ENCODE measurements around the gene ZNF385C. TPM values are rescaled to one million over a fixed set of nuclear protein-coding genes. Genes with fewer than 3 reads are reported as not detected.

Gene ZNF385C
- total RNA-seq, 2 donors from 2014 or later = 1.4 to 2.1 TPM

DNA sequence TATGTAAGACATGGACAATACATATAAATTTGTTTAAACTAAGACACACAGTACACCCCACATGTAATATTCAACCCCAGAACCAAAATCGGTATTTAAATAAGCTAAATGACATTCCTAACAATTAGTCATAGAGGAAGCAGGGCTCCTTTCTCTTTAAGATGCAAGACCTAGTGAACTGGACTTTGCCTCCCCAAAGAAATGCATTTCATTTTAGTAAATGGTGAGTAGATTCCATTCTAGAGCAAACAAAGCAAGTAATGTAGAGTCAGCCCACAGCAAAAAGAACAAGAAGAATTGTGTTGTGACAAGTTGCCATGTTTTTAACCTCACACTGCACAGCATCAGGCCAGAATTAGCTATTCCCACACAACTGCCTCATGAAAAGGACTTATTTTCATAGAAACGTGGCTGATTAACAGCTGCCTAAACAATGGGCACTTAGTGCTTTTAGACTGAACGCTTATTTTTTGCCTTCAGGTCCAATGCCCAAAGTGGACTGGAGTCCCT lies 95.4 kb downstream of the ZNF385C start:
- Mint-ChIP-seq H3K4me1 (no peaks in the 10 kb centered on the region), H3K27ac (no peak overlapping the region), H3K27me3 (ENCODE audit: insufficient read depth) (no peaks in the 10 kb centered on the region), H3K9me3 (no peaks in the 10 kb centered on the region), H3K4me3 (no peak overlapping the region), H3K36me3 (ENCODE audit: low read depth) (peaks cover 40% of the 10 kb centered on the region)
- H3K27me3 ChIP-seq (ENCODE audit: control insufficient read depth, insufficient read depth, low read length, poor library complexity, severe bottlenecking) = no peaks in the 10 kb centered on the region
- peaks cover 64% of the 10 kb centered on the region for H3K36me3 ChIP-seq (ENCODE audit: control insufficient read depth, insufficient read depth, low read length)
- DNase-seq = no peak
- H3K9me3 ChIP-seq (ENCODE audit: control insufficient read depth, low read length) = no peaks in the 10 kb centered on the region
- no peak overlapping the region for H3K27ac ChIP-seq (ENCODE audit: low read depth, low read length)
- WGBS, 2 experiments (ENCODE audit: insufficient coverage in 1 of 2, insufficient read length in 1 of 2) = 91 to 100% methylated on average over 2 to 3 of the region's 3 CpGs
- no peaks in the 10 kb centered on the region for H3K4me1 ChIP-seq (ENCODE audit: control insufficient read depth, insufficient read depth, low read length)
- H3K9ac ChIP-seq (ENCODE audit: extremely low read depth, low read length, poor library complexity, severe bottlenecking) = no peak overlapping the region
- TF ChIP-seq, protein P1, sequence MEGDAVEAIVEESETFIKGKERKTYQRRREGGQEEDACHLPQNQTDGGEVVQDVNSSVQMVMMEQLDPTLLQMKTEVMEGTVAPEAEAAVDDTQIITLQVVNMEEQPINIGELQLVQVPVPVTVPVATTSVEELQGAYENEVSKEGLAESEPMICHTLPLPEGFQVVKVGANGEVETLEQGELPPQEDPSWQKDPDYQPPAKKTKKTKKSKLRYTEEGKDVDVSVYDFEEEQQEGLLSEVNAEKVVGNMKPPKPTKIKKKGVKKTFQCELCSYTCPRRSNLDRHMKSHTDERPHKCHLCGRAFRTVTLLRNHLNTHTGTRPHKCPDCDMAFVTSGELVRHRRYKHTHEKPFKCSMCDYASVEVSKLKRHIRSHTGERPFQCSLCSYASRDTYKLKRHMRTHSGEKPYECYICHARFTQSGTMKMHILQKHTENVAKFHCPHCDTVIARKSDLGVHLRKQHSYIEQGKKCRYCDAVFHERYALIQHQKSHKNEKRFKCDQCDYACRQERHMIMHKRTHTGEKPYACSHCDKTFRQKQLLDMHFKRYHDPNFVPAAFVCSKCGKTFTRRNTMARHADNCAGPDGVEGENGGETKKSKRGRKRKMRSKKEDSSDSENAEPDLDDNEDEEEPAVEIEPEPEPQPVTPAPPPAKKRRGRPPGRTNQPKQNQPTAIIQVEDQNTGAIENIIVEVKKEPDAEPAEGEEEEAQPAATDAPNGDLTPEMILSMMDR (conservative IDR thresholded peaks at IDR 0.05) = no peak
- no peak overlapping the region for H3K4me3 ChIP-seq (ENCODE audit: low read length)

DNA sequence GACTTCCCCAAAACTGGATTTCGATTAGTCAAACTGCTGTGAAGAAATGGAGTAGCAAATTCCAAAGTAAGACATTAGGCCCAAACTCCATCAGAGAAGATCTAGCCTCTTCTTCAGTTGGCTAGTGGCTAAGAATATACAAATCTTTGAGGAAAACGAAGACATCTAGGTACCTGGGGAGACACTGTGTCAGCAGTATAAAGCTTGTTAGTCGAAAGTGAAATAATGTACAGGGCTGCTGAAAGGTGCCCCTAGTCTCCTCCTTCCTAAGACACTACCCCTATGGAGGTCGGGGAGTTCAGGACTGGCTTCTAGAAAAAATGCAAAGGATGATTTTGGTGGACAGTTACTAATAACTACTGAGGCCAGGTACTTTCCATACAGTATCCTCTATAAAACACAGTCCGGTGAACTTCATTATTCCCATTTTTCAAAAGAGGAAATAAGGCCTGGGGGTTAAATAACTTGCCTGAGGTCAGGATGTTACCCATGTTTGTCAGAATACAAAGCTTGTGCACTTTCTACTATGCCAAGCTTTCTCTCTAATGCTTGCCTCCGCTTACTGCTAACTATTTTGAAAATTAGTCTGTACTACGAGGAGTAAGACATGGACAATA lies 96.0 kb downstream of the ZNF385C start:
- TF ChIP-seq, protein P1 (conservative IDR thresholded peaks at IDR 0.05) = no peak
- DNase-seq = no peak
- H3K9ac ChIP-seq (ENCODE audit: extremely low read depth, low read length, poor library complexity, severe bottlenecking) = no peak overlapping the region
- no peaks in the 10 kb centered on the region for H3K4me1 Mint-ChIP-seq
- H3K4me3 Mint-ChIP-seq = no peak overlapping the region
- no peak overlapping the region for H3K4me3 ChIP-seq (ENCODE audit: low read length)
- no peaks in the 10 kb centered on the region for H3K9me3 ChIP-seq (ENCODE audit: control insufficient read depth, low read length)
- no peak overlapping the region for H3K27ac Mint-ChIP-seq
- no peaks in the 10 kb centered on the region for H3K4me1 ChIP-seq (ENCODE audit: control insufficient read depth, insufficient read depth, low read length)
- H3K27ac ChIP-seq (ENCODE audit: low read depth, low read length) = no peak overlapping the region
- WGBS, 2 experiments (ENCODE audit: insufficient coverage in 1 of 2, insufficient read length in 1 of 2) = 87 to 94% methylated on average over 3 to 5 of the region's 7 CpGs
- H3K36me3 ChIP-seq (ENCODE audit: control insufficient read depth, insufficient read depth, low read length) = peaks cover 68% of the 10 kb centered on the region
- peaks cover 44% of the 10 kb centered on the region for H3K36me3 Mint-ChIP-seq (ENCODE audit: low read depth)
- H3K27me3 Mint-ChIP-seq (ENCODE audit: insufficient read depth) = no peaks in the 10 kb centered on the region
- no peaks in the 10 kb centered on the region for H3K9me3 Mint-ChIP-seq
- no peaks in the 10 kb centered on the region for H3K27me3 ChIP-seq (ENCODE audit: control insufficient read depth, insufficient read depth, low read length, poor library complexity, severe bottlenecking)

DNA sequence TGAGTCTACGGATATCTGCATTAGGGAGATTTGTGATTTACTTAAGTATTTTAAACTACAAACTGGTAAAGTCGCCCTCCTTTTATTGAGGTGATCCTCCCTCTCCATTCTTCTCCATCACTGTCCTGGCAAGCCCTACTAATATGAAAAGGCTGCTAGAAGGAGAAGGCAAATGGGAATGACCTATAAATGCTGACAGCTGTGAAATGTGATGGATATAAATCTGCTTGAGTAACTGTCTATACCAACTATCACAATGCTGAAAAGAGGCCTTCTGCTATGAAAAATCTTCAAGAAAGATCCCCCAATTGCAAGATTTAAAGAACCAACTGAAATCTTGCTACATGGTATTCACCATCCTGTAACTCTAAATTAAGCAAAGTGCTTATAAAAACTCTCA lies 96.5 kb downstream of the ZNF385C start:
- Mint-ChIP-seq H3K27ac (no peak overlapping the region), H3K4me3 (no peak overlapping the region), H3K36me3 (ENCODE audit: low read depth) (peaks cover 46% of the 10 kb centered on the region), H3K4me1 (no peaks in the 10 kb centered on the region), H3K27me3 (ENCODE audit: insufficient read depth) (no peaks in the 10 kb centered on the region), H3K9me3 (no peaks in the 10 kb centered on the region)
- Histone ChIP-seq H3K4me1 (ENCODE audit: control insufficient read depth, insufficient read depth, low read length) (no peaks in the 10 kb centered on the region), H3K9ac (ENCODE audit: extremely low read depth, low read length, poor library complexity, severe bottlenecking) (no peak overlapping the region), H3K4me3 (ENCODE audit: low read length) (no peak overlapping the region), H3K9me3 (ENCODE audit: control insufficient read depth, low read length) (no peaks in the 10 kb centered on the region), H3K27ac (ENCODE audit: low read depth, low read length) (no peak overlapping the region), H3K36me3 (ENCODE audit: control insufficient read depth, insufficient read depth, low read length) (peaks cover 70% of the 10 kb centered on the region), H3K27me3 (ENCODE audit: control insufficient read depth, insufficient read depth, low read length, poor library complexity, severe bottlenecking) (no peaks in the 10 kb centered on the region)
- TF ChIP-seq, protein P1 (conservative IDR thresholded peaks at IDR 0.05) = no peak
- WGBS, 2 experiments (ENCODE audit: insufficient coverage in 1 of 2, insufficient read length in 1 of 2) = 100% methylated on average over 1 of the region's 2 CpGs
- no peak for DNase-seq

All from endodermal cell (in vitro differentiated cells).